NCI-H226 (cell line): Measurements from ENCODE around the gene CDC42SE1.

Experiments
- DNase-seq: peaks from one replicate; pipeline ENCODE4 v3.0.0-alpha.2; 2015

CDC42SE1 gene

DNA sequence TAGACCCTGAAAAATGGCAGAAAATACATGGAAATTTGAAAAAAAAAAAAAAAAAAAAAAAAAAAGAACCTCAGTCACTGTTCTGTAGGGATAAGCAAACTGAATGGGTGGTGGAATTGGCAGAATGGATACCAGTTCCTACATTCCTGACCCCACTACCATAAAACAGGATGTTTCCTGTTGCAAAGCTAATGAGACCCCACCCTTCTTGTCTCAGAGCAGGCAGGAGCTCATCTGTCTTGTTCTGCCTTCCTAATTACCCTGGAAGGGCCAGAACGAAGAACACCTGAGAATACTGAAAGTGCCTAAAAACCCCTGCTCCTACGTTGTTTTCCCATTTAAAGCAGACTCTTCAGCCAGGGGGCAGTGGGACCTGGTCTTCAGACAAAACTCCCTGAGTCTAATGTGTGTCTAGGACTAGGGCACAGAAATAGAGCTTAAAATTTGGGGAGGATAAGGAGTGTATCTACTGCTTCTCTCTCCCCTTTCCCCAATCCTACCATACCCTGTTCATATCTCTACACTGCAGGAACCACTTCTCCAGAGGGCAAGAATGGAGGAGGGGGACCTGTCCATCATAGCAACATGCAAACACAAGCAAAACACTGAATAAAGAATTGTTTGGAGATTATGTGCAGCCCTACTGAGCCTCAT, 7.9 kb downstream of the CDC42SE1 start:
- no peak for DNase-seq

DNA sequence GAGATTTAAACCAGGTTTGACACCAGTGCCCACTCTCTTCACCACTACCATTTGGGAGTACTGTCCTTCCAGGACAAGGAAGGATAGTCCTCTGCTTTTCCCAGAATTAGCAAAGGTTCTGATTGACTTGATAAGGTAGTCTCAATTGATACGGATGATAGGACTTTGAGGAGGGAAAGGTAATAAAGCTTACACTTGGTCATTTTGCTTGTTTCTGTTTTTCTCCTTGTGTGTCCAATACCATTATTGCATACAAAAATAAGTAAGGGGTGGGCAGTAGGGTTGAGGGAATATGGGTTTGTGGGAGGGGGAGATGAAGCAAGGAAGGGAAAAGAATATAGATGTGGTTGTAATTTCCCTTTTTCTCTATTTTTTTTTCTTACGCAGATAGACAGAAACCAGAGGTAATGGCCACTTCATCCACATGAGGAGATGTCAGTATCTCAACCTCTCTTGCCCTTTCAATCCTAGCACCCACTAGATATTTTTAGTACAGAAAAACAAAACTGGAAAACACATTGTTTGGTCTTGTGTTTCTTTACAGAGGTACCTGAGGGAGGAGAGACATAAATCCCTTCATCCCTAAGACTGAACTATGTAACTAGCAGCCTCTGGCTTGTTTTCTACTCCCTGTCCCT, 9.3 kb downstream of the CDC42SE1 start:
- no peak for DNase-seq

DNA sequence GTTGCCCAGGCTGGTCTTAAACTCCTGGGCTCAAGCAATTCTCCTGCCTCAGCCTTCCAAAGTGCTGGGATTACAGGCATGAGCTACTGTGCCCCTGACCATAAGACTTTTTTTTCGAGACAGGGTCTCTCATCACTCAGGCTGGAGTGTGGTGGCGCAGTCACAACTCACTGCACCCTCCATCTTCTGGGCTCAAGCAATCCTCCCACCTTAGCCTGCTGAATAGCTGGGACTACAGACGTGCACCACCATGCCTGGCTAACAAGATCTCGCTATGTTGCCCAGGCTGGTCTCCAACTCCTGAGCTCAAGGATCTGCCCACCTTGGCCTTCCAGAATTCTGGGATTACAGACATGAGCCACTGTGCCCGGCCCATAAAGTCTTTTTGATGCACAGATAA, 10.0 kb downstream of the CDC42SE1 start:
- no peak for DNase-seq

GRCh38 chr1:151048645-151049032, 10.8 kb downstream of the CDC42SE1 start:
- no peak for DNase-seq

- peak; percentile 48 for DNase-seq
These were observed 11.3 kb downstream of the CDC42SE1 start for GRCh38 chr1:151047925-151048644.

DNA sequence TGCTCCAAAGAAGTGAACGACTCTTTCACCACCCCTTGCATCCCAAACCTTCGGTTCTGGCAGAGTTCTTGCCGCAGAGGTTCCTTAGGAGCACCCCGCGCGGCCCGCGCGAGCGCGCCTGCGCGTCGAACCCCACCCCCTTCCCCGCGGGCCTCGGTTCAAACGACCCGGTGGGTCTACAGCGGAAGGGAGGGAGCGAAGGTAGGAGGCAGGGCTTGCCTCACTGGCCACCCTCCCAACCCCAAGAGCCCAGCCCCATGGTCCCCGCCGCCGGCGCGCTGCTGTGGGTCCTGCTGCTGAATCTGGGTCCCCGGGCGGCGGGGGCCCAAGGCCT, 11.9 kb downstream of the CDC42SE1 start, which contains the start of gene C1orf56:
Gene C1orf56 (plus strand): TSS at position 161 of the 334 bp plus-strand sequence. CDS start 97 bp downstream, at position 258.
- peak; percentile 63 for DNase-seq

GRCh38 chr1:151043163-151043562, 16.3 kb downstream of the CDC42SE1 start:
- no peak for DNase-seq

GRCh38 chr1:151039521-151039920, 19.9 kb downstream of the CDC42SE1 start:
- no peak for DNase-seq

GRCh38 chr1:151037032-151037431, 22.4 kb downstream of the CDC42SE1 start:
- DNase-seq: no peak

DNA sequence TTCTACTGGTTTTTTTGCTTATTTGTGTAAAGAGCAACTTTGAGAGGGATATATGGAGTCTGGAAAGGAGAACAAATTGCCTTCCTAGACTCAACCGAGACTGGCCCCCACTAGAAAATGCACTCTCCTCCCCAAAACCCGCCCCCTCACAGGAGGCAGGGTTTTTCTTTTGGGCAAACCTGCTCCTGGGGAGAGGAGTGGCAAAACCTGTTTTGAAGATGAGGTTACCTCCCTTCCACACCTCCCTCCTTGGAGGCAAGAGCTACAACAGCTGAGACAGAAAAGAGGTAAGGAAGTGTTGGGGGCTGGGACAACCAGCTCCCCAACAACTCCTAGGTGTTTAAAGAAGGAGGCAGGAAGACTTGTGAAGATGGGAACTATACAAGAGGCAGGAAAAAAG, 23.1 kb downstream of the CDC42SE1 start, which contains the start of gene BNIPL:
Gene BNIPL (plus strand): TSS at position 231 of the 400 bp plus-strand sequence. CDS start 140 bp downstream, at position 371.
- no peak for DNase-seq

- no peak for DNase-seq
These were observed 24.3 kb downstream of the CDC42SE1 start for GRCh38 chr1:151035167-151035566.

DNA sequence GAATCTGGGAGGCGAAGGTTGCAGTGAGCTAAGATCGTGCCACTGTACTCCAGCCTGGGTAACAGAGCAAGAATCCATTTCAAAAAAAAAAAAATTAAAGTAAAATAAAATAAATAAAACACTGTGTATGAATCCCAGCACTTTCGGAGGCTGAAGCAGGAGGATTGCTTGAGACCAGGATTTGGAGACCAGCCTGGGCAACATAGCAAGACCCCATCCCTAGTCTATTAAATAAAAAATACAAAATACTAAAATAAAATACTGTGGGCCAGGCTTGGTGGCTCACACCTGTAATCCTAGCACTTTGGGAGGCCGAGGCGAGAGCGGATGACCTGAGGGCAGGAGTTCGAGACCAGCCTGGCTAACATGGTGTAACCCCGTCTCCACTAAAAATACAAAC, 27.3 kb downstream of the CDC42SE1 start:
- DNase-seq: no peak

GRCh38 chr1:151026460-151026859, 33.0 kb downstream of the CDC42SE1 start:
- no peak for DNase-seq

DNA sequence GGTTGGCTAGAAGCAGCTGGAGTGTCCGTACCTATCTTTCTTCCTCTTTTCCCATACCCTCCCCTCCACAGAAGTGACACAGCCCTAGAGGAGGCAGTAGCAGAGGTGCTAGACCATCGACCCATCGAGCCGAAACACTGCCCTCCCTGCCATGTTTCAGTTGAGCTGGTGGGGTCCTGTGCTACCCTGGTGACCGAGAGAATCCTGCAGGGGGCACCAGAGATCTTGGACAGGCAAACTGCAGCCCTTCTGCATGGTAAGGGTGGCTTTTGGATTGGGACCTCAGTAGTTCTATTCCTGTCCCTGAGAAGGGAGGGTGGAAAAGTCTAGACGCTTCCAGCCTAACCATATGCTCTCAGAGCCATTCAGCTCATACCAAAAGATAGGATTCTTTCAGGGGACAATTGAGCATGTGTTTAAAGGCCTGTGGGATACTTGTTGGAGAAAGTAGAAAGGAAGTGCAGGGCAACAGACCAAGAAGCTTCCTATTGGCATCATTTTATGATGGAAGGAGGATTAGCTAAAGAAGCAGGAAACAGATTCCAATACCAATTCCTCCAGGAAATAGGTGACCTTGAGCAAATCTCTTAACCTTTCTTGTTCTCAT, 34.8 kb downstream of the CDC42SE1 start:
- DNase-seq: peak; percentile 21

DNA sequence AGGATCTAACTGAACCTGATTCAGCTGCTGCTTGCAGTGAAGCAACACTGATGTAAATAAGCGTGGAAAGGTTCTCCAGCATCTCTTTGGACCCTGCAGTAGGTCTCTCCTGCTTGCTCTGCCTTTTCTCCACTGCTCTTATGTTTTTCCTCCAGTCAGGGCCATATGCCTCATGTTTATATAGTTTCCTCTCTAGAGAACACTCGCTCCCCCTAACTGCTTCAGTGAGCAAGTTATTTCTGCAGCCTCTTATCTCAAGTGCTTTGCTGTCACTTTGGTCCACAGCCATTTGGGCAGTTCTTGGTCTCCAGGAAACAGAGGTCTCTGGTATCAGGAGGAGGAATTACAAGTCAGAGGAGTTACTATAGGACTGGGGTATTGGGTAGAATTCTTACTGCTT, 45.9 kb downstream of the CDC42SE1 start:
- no peak for DNase-seq

- DNase-seq: no peak
These were observed 46.5 kb downstream of the CDC42SE1 start for GRCh38 chr1:151012684-151013471.

DNA sequence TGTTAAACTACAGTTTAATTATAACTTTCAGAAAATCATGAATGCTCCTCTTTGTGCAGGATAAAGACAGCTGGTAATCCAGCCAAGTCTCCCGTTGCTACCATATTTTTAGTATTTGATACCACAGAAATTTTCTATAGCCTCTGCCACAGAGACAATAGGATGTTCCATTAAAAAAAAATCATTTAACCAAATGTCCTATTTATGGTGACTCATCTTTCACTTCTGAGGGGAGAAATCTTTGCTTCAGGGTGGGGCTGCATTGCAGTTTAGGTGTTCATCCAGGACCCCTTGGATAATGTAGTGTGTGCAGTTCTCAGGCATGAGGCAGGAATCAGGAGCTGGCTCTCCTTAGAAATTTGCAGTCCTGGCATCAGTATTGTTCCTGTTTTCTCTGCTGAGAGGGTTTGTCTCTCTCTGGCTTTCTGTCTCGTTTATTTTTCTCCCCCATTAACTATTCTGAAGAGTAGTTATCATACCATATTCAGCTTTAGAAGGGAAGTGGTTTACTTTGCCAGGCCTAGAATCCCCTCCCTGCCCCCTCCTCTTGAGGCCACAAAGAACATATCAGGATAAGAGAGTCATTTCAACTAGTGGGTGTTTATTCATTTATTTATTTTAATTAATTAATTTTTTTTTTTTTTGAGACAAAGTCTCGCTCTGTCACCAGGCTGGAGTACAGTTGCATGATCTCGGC, 48.1 kb downstream of the CDC42SE1 start:
- no peak for DNase-seq

GRCh38 chr1:151010346-151010726, 49.1 kb downstream of the CDC42SE1 start:
- DNase-seq: no peak

- DNase-seq: no peak
These were observed 49.6 kb downstream of the CDC42SE1 start for GRCh38 chr1:151009674-151010345.

GRCh38 chr1:151009206-151009587, 50.2 kb downstream of the CDC42SE1 start:
- DNase-seq: no peak
